Measurements from ENCODE around the gene ERG28.

The ERG28 gene

DNA sequence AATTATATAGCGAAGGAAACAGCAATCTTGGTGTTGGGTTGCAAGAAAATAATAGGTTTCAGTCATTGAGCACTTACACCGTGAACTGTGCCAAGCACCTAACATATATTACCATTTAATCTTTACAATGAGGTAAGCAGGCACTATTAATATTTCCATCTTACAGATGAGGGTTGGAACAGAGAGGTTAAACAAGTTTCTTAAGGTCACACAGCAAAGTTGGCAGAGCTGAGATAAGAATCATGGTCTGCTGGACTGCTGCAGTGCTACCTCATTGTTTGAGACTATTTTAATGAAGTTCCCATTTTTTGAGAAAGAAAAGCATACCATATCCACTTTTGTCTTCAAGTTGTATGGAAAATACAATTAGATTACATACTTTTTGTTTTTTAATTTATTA, 1.7 kb downstream of the ERG28 start:
- TF ChIP-seq, protein P1, sequence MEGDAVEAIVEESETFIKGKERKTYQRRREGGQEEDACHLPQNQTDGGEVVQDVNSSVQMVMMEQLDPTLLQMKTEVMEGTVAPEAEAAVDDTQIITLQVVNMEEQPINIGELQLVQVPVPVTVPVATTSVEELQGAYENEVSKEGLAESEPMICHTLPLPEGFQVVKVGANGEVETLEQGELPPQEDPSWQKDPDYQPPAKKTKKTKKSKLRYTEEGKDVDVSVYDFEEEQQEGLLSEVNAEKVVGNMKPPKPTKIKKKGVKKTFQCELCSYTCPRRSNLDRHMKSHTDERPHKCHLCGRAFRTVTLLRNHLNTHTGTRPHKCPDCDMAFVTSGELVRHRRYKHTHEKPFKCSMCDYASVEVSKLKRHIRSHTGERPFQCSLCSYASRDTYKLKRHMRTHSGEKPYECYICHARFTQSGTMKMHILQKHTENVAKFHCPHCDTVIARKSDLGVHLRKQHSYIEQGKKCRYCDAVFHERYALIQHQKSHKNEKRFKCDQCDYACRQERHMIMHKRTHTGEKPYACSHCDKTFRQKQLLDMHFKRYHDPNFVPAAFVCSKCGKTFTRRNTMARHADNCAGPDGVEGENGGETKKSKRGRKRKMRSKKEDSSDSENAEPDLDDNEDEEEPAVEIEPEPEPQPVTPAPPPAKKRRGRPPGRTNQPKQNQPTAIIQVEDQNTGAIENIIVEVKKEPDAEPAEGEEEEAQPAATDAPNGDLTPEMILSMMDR (IDR thresholded peaks at IDR 0.05; ENCODE audit: low read depth, low read length), result no peak
- H3K4me3 ChIP-seq (ENCODE audit: low read depth, low read length), result no peak overlapping the region

DNA sequence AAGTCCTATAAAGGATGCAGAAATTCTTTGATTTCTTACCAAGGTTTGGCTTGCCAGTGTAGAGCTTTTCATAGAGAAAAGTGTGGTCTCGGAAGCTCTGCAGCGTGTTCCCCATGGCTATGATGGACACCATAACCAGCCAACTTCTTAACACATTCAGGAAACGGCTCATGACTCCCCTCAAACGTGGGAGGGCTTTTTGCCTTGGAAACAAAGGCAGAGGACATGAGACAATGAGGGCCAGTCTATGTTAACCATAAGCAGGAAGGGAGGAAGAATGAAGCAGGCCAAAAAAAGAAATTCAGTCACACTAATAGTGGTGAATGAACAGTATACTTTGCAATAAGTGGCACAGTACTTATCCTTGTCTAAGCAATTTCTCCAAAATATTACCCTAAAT, 3.3 kb downstream of the ERG28 start:
- TF ChIP-seq, protein P1 (IDR thresholded peaks at IDR 0.05; ENCODE audit: low read depth, low read length), result no peak
- H3K4me3 ChIP-seq (ENCODE audit: low read depth, low read length), result no peak overlapping the region

DNA sequence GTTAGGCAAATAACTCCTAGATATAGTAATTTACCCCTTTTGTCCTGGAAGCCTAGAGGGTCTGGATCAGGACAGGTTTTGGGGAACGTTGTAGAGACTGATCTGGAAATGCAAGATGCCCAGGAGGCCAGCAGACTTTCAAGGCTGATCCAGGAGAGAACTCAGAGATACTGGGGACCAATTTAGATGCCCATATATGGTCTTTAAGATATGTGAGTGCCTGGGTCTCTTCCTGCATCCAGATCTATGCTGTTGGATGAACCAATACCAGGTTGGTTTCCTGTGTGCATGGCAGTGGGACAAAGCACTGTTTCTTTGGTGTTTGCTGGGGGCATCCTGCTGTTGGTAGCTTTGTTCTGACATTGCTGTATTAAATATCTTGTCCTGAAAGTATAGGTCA, 5.4 kb downstream of the ERG28 start:
- H3K4me3 ChIP-seq (ENCODE audit: low read depth, low read length), result no peak overlapping the region
- TF ChIP-seq, protein P1 (IDR thresholded peaks at IDR 0.05; ENCODE audit: low read depth, low read length), result no peak

DNA sequence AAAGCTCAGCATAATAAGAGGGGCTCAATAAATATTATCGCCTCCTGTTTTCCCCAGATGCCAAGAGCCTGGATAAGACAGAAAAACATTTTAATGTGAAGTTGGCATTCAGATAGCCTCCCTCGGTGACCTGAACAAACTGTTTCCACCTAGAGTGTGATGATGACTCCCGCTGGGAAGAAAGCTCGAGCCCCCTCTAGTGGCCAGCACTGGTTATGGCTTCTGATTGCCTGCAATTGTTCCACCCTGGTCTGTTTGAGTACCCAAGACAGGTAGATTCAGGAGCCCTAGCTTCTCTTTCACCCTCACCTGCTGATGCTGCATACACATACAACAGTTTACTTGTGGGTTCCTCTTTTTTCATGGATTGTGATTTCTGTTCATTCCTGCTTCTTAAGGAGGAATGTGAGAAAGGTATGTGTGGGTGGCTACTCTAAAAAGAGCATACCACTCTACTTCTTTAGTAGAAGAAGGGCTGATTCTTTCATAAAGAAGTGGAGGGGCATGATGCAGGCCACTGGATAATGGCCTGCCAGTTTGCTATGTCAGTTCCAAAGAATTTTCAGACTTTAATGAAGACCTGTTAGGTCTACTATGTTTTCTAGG, 6.4 kb downstream of the ERG28 start:
- TF ChIP-seq, protein P1 (IDR thresholded peaks at IDR 0.05; ENCODE audit: low read depth, low read length), result peak; percentile 92

DNA sequence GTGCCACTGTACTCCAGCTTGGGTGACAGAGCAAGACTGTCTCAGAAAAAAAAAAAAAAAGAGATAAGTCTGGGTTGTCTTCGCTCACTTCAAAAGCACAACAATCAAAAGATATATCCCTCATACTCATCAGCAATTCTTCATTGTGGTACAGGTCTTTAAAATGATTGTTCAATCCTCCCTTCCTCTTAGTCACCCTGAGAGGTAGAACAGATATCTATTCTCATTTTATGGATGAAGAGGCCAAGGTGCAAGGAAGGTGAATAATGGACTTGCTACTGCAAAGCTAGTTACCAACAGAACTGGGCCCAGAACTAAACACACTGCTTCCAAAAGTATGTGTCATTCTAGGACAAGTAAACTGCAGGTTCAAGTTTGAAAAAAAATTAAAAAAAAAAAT, 7.1 kb downstream of the ERG28 start:
- TF ChIP-seq, protein P1 (IDR thresholded peaks at IDR 0.05; ENCODE audit: low read depth, low read length), result no peak
- no peak overlapping the region for H3K4me3 ChIP-seq (ENCODE audit: low read depth, low read length)

More for the DNA sequence above, 6.4 kb downstream of the ERG28 start:
- H3K4me3 ChIP-seq (ENCODE audit: low read depth, low read length), result no peak overlapping the region

DNA sequence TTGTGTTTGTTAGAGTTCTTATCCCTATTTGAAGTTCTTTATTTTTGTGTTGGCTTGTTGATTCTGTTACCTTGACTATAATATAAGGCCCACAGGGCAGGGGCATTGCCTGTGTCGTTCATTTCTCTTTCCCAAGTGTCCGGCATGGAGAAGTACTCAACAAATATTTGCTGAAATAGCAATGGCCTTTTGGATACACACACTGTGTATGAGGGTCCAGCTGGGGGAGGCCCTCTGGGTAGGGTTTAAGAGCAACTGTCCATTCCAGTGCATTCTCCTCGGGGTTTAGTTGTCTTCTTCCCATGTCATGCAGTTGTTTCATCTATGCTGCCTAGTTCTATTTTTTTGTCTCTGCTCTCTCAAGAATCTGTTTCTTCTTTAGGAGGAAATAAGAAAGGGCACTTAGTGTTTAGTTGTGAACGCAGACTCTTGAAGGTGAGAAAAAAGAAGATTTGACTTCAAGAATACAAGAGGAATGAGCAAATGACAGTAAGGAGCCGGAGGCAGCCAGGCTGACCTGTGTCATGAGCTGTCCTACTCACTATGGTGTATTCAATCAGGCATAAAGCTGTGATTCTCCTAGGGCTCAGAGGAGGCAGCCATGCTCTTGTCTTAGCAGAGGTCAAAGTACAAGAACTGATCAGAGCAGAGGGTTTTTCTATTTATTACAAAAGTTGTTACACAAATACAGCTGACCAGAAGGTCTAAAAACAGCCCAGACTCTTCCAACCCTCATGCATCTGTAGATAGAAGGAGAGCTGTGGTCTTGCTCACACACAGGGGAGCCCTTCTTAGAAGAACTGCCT, 10.2 kb downstream of the ERG28 start:
- H3K4me3 ChIP-seq (ENCODE audit: low read depth, low read length), result no peak overlapping the region
- TF ChIP-seq, protein P1 (IDR thresholded peaks at IDR 0.05; ENCODE audit: low read depth, low read length), result no peak

DNA sequence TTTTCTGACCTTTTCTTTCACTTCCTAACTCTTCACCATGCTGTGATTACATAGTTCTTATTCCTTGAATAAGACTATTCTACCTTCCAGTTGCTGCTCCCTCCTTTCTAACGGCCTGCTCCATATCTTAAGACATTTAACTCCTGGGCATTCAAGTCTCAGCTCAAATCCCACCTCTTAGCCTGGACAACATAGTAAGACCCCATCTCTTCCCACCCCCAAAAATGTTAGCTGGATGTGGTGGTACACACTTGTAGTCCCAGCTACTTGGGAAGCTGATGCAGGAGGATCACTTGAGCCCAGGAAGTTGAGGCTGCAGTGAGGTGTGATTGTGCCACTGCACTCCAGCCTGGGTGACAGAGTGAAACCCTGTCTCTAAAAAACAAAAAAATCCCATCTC, 10.9 kb downstream of the ERG28 start:
- TF ChIP-seq, protein P1 (IDR thresholded peaks at IDR 0.05; ENCODE audit: low read depth, low read length), result no peak
- H3K4me3 ChIP-seq (ENCODE audit: low read depth, low read length), result no peak overlapping the region
